Islet precursor cell (in vitro differentiated cells): ENCODE results near the gene HTR4.
A peak's percentile ranks its signal among the peaks of the same experiment; 100 is the strongest.

Experiments used
- DNase-seq: peaks from one replicate; pipeline ENCODE4 v3.0.0-alpha.2; 2018

Gene HTR4

GRCh38 chr5:148524721-148525120 lies 129.6 kb downstream of the HTR4 start:
- DNase-seq = no peak

- no peak for DNase-seq
Measured at GRCh38 chr5:148523139-148523538, 131.2 kb downstream of the HTR4 start.

GRCh38 chr5:148515460-148515859 lies 138.9 kb downstream of the HTR4 start:
- DNase-seq = no peak

GRCh38 chr5:148514344-148514743 lies 140.0 kb downstream of the HTR4 start:
- no peak for DNase-seq

GRCh38 chr5:148512498-148512897 lies 141.8 kb downstream of the HTR4 start:
- DNase-seq = no peak

- no peak for DNase-seq
Measured at GRCh38 chr5:148511810-148512347, 142.4 kb downstream of the HTR4 start.

- no peak for DNase-seq
Measured at GRCh38 chr5:148509893-148510292, 144.4 kb downstream of the HTR4 start.

GRCh38 chr5:148507648-148508047 lies 146.7 kb downstream of the HTR4 start:
- DNase-seq = no peak

- DNase-seq = no peak
Measured at GRCh38 chr5:148499452-148499851, 154.9 kb downstream of the HTR4 start.

- no peak for DNase-seq
Measured at GRCh38 chr5:148497757-148498156, 156.6 kb downstream of the HTR4 start.

- no peak for DNase-seq
Measured at GRCh38 chr5:148492351-148492750, 162.0 kb downstream of the HTR4 start.

GRCh38 chr5:148491793-148492184 lies 162.5 kb downstream of the HTR4 start:
- DNase-seq = peak; percentile 55

- peak; percentile 55 for DNase-seq
Measured at GRCh38 chr5:148491015-148491792, 163.1 kb downstream of the HTR4 start.

GRCh38 chr5:148488757-148489156 lies 165.6 kb downstream of the HTR4 start:
- DNase-seq = no peak

- DNase-seq = no peak
Measured at GRCh38 chr5:148486456-148486855, 167.9 kb downstream of the HTR4 start.

GRCh38 chr5:148484651-148485050 lies 169.7 kb downstream of the HTR4 start:
- DNase-seq = no peak

- DNase-seq = no peak
Measured at GRCh38 chr5:148483750-148484149, 170.6 kb downstream of the HTR4 start.

GRCh38 chr5:148482697-148483462 lies 171.4 kb downstream of the HTR4 start:
- peak; percentile 84 for DNase-seq

GRCh38 chr5:148482196-148482595 lies 172.1 kb downstream of the HTR4 start:
- DNase-seq = no peak

- DNase-seq = no peak
Measured at GRCh38 chr5:148477429-148477828, 176.9 kb downstream of the HTR4 start.

- DNase-seq = no peak
Measured at GRCh38 chr5:148476302-148476701, 178.0 kb downstream of the HTR4 start.

GRCh38 chr5:148474025-148474511 lies 180.3 kb downstream of the HTR4 start:
- no peak for DNase-seq

GRCh38 chr5:148471379-148471778 lies 182.9 kb downstream of the HTR4 start:
- no peak for DNase-seq

- DNase-seq = no peak
Measured at GRCh38 chr5:148469501-148469935, 184.8 kb downstream of the HTR4 start.
